SK-N-MC (cell line): Measurements from ENCODE around the gene PTCH2.

Experiments
- DNase-seq: peaks from one replicate; pipeline ENCODE4 v3.0.0-alpha.2; 2011; ENCODE audit warnings: low read depth, low spot score
- H3K27ac ChIP-seq: fragments of 200-600 bp; sonication (generic); 2 replicates; pipeline ENCODE4 v1.5.1; 2016; ENCODE audit warnings: mixed run types
- H3K36me3 ChIP-seq: fragments of 200-600 bp; sonication (generic); 2 replicates; pipeline ENCODE4 v1.6.1; 2017; ENCODE audit warnings: antibody characterized with exemption, low read length, mixed read lengths; ENCODE audit not compliant: insufficient read depth
- H3K4me3 ChIP-seq: fragments of 200-600 bp; sonication (generic); 2 replicates; pipeline ENCODE4 v1.5.1; 2016
- H3K9ac ChIP-seq: fragments of 200-600 bp; sonication (generic); 2 replicates; pipeline ENCODE4 v1.8.0; 2017; ENCODE audit warnings: mixed run types, mixed read lengths; ENCODE audit not compliant: insufficient read length
- H3K9me3 ChIP-seq: fragments of 200-600 bp; sonication (generic); 2 replicates; pipeline ENCODE4 v1.6.1; 2017; ENCODE audit warnings: low read depth, mild to moderate bottlenecking, antibody characterized with exemption, low read length, moderate library complexity, mixed read lengths
- EZH2 ChIP-seq: fragments of 200-600 bp; sonication (generic); IDR thresholded peaks from one replicate; pipeline ENCODE4 v1.6.1; 2017; ENCODE audit warnings: antibody characterized with exemption
- FOXP2 ChIP-seq: optimal IDR thresholded peaks from 2 replicates; pipeline ENCODE3; 2011; ENCODE audit warnings: mild to moderate bottlenecking, moderate library complexity; ENCODE audit not compliant: insufficient read depth; ENCODE audit errors: extremely low read length, control extremely low read depth
- POLR2AphosphoS5 ChIP-seq: IDR thresholded peaks from 2 replicates; pipeline ENCODE4 v1.6.1; 2012; ENCODE audit warnings: mild to moderate bottlenecking, low read depth, low read length, borderline replicate concordance

The PTCH2 gene

DNA sequence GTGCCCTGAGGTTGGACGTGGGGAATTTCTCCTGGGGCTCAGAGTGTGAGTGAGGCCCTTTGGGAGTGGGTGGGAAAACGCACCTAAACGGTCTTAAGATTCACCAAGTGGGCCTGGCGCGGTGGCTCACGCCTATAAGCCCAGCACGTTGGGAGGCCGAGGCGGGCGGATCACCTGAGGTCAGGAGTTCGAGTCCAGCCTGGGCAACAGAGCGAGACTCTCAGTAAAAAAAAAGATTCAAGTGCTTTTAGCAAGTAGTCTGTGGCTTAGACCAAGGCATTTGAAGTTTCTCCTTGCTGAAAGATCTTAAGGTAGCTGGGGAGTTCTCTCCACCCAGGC, 66.4 kb downstream of the PTCH2 start:
- Histone ChIP-seq H3K27ac (peak overlapping the region; percentile 94), H3K9ac (peak overlapping the region; percentile 100), H3K4me3 (peak overlapping the region; percentile 91), H3K9me3 (no peaks in the 10 kb centered on the region), H3K36me3 (peaks cover 60% of the 10 kb centered on the region)
- TF ChIP-seq FOXP2 (no peak), EZH2 (no peak), POLR2AphosphoS5 (no peak)
- no peak for DNase-seq

DNA sequence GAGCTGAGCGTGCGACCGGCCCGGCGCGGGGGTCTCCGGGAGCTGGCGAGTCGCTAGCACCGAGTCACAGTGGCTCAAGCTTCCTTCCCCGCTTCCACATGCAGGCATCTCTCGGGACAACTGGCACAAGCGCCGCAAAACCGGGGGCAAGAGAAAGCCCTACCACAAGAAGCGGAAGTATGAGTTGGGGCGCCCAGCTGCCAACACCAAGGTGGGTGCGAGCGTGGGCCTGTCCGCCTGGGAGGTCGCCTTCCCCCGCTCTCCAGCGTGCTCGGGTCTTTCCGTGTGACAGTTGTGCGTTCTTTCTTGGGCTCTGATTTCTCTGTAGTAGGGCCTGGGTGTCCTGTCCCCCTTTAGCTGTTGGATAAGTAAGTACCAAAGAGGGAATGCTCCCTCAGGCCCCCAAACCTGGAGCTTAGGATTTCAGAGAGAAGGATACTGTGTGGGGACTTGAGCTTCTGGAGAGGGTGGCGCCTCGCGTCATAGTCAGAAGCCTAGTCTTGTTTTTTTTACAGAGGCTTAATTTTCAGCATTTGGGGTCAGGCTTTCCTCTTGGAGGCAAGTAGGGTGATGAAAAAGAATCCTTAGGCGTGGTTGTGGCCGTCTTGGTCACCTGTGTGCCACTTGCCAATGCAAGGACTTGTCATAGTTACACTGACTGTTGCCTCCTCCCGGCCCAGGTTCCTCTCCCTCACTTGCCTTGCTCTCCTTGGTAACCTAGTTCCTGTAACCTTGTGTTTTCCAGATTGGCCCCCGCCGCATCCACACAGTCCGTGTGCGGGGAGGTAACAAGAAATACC, 66.9 kb downstream of the PTCH2 start:
- Histone ChIP-seq H3K36me3 (peaks cover 54% of the 10 kb centered on the region), H3K4me3 (peak overlapping the region; percentile 91), H3K9me3 (no peaks in the 10 kb centered on the region), H3K9ac (peak overlapping the region; percentile 100), H3K27ac (peak overlapping the region; percentile 94)
- peak; percentile 41; the same call in 1 of the 2 replicates for TF ChIP-seq POLR2AphosphoS5
- TF ChIP-seq EZH2: no peak
- TF ChIP-seq FOXP2: no peak
- no peak for DNase-seq

- H3K4me3 ChIP-seq: peak within 1 kb of the TSS; percentile 91
- peak within 1 kb of the TSS; percentile 100 for H3K9ac ChIP-seq
- H3K9me3 ChIP-seq: no peaks in the 10 kb centered on the region
- peak within 1 kb of the TSS; percentile 94 for H3K27ac ChIP-seq
- peak; percentile 64 for DNase-seq
- no peak for TF ChIP-seq FOXP2
- TF ChIP-seq POLR2AphosphoS5: peak; percentile 99
- H3K36me3 ChIP-seq: peaks cover 46% of the 10 kb centered on the region
Measured at GRCh38 chr1:44775078-44775929, 67.7 kb downstream of the PTCH2 start, which contains the start of gene RPS8. TSS of gene RPS8 (plus strand) at chr1:44775540. CDS start at chr1:44775597, 57 bp downstream.
